ENCODE data around the gene MAP1B.

Gene MAP1B

GRCh38 chr5:72213482-72213881 is 106.2 kb downstream of the MAP1B start:
- no peaks in the 10 kb centered on the region for H3K9me3 ChIP-seq (ENCODE audit: insufficient read depth, low read length, severe bottlenecking)
- H3K36me3 ChIP-seq (ENCODE audit: insufficient read depth, low read length) = peaks cover 23% of the 10 kb centered on the region
- DNase-seq (no peak), ATAC-seq (ENCODE audit: insufficient read depth, low read depth) (no peak)
- no peak overlapping the region for H2AFZ ChIP-seq (ENCODE audit: low read depth, low read length)
- H3K27me3 ChIP-seq (ENCODE audit: insufficient read depth, low read length, poor library complexity) = no peaks in the 10 kb centered on the region
- H3K4me3 ChIP-seq (ENCODE audit: low read depth in 1 of 2, low read length in 2 of 2) = no peak overlapping the region
- TF ChIP-seq CTCF (IDR thresholded peaks at IDR 0.05; ENCODE audit: borderline replicate concordance, extremely low read depth, low read length, poor library complexity, severe bottlenecking) (no peak), EZH2 (IDR thresholded peaks at IDR 0.05; ENCODE audit: borderline replicate concordance, low read depth, low read length, severe bottlenecking) (no peak)
- no peaks in the 10 kb centered on the region for H3K79me2 ChIP-seq (ENCODE audit: insufficient read depth, low read length)
- H3K4me2 ChIP-seq (ENCODE audit: insufficient read depth, low read length) = no peak overlapping the region
- no peak overlapping the region for H3K27ac ChIP-seq (ENCODE audit: low read length)
- H4K20me1 ChIP-seq (ENCODE audit: insufficient read depth, low read length) = no peaks in the 10 kb centered on the region
- H3K4me1 ChIP-seq (ENCODE audit: insufficient read depth, low read length) = no peaks in the 10 kb centered on the region
- no peak overlapping the region for H3K9ac ChIP-seq (ENCODE audit: low read depth, low read length)

GRCh38 chr5:72214168-72214567 is 106.9 kb downstream of the MAP1B start:
- no peak overlapping the region for H2AFZ ChIP-seq (ENCODE audit: low read depth, low read length)
- peaks cover 30% of the 10 kb centered on the region for H3K36me3 ChIP-seq (ENCODE audit: insufficient read depth, low read length)
- TF ChIP-seq CTCF (IDR thresholded peaks at IDR 0.05; ENCODE audit: borderline replicate concordance, extremely low read depth, low read length, poor library complexity, severe bottlenecking) (no peak), EZH2 (IDR thresholded peaks at IDR 0.05; ENCODE audit: borderline replicate concordance, low read depth, low read length, severe bottlenecking) (no peak)
- no peaks in the 10 kb centered on the region for H4K20me1 ChIP-seq (ENCODE audit: insufficient read depth, low read length)
- no peaks in the 10 kb centered on the region for H3K79me2 ChIP-seq (ENCODE audit: insufficient read depth, low read length)
- ATAC-seq (ENCODE audit: insufficient read depth, low read depth) = no peak
- H3K27ac ChIP-seq (ENCODE audit: low read length) = no peak overlapping the region
- no peak for DNase-seq
- H3K9ac ChIP-seq (ENCODE audit: low read depth, low read length) = no peak overlapping the region
- no peak overlapping the region for H3K4me2 ChIP-seq (ENCODE audit: insufficient read depth, low read length)
- H3K27me3 ChIP-seq (ENCODE audit: insufficient read depth, low read length, poor library complexity) = no peaks in the 10 kb centered on the region
- H3K9me3 ChIP-seq (ENCODE audit: insufficient read depth, low read length, severe bottlenecking) = no peaks in the 10 kb centered on the region
- H3K4me3 ChIP-seq (ENCODE audit: low read depth in 1 of 2, low read length in 2 of 2) = no peak overlapping the region
- H3K4me1 ChIP-seq (ENCODE audit: insufficient read depth, low read length) = no peaks in the 10 kb centered on the region

- H3K79me2 ChIP-seq (ENCODE audit: insufficient read depth, low read length) = no peaks in the 10 kb centered on the region
These were observed 109.5 kb downstream of the MAP1B start for GRCh38 chr5:72216756-72217155.

More at GRCh38 chr5:72216756-72217155, 109.5 kb downstream of the MAP1B start:
- no peak for DNase-seq
- ATAC-seq (ENCODE audit: insufficient read depth, low read depth) = no peak
- H3K9me3 ChIP-seq (ENCODE audit: insufficient read depth, low read length, severe bottlenecking) = no peaks in the 10 kb centered on the region
- H2AFZ ChIP-seq (ENCODE audit: low read depth, low read length) = no peak overlapping the region
- no peak overlapping the region for H3K9ac ChIP-seq (ENCODE audit: low read depth, low read length)
- H3K27me3 ChIP-seq (ENCODE audit: insufficient read depth, low read length, poor library complexity) = no peaks in the 10 kb centered on the region
- TF ChIP-seq CTCF (IDR thresholded peaks at IDR 0.05; ENCODE audit: borderline replicate concordance, extremely low read depth, low read length, poor library complexity, severe bottlenecking) = no peak
- no peak for TF ChIP-seq EZH2 (IDR thresholded peaks at IDR 0.05; ENCODE audit: borderline replicate concordance, low read depth, low read length, severe bottlenecking)
- no peaks in the 10 kb centered on the region for H4K20me1 ChIP-seq (ENCODE audit: insufficient read depth, low read length)
- no peaks in the 10 kb centered on the region for H3K4me1 ChIP-seq (ENCODE audit: insufficient read depth, low read length)
- peaks cover 54% of the 10 kb centered on the region for H3K36me3 ChIP-seq (ENCODE audit: insufficient read depth, low read length)
- no peak overlapping the region for H3K4me3 ChIP-seq (ENCODE audit: low read depth in 1 of 2, low read length in 2 of 2)
- H3K4me2 ChIP-seq (ENCODE audit: insufficient read depth, low read length) = no peak overlapping the region
- H3K27ac ChIP-seq (ENCODE audit: low read length) = no peak overlapping the region
